SKM-1 (cell line): ENCODE measurements around the gene NEGR1.
A peak's percentile ranks its signal among the peaks of the same experiment; 100 is the strongest.

Source experiments
- DNase-seq: peaks from one replicate; lab custom pipeline; 2025; ENCODE audit not compliant: unreplicated experiment; lab: John Stamatoyannopoulos, UW

The NEGR1 gene

DNA sequence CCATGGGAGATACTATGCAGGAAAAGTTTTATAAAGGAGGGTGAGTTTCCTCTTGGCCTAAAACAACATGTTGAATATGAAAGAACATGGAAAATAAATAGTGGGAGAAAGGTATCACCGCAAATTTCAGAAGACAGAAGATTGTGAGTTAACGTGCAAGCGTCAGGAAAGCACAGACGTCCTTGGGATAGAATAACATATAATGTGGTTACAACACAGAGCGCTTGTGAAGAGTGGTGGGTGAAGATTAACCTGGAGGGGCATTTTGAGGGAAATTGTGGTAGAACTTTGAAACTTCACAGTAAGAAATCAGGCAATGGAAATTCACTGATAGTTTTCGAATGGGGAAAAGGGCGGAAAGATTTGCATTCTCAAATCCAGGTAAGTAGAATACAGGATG lies 47.3 kb downstream of the NEGR1 start:
- no peak for DNase-seq

DNA sequence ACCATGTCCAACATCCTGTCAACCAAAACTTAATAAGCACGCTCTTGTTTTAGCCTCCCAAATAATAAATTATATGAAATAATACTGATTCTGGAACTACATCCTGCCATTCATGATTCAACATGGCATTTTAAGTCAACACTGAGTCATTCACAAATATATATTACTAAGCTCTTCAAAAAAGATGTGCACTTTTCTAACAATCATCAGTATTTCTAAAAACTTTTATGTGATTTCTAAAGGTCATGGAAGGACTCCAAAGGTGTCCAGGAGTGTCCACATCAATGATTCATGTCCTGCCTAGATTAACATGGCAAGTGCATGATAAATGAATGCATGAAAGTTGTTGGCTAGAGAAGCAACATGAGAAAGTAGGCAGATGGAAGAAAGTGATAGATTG lies 51.6 kb downstream of the NEGR1 start:
- DNase-seq: no peak

DNA sequence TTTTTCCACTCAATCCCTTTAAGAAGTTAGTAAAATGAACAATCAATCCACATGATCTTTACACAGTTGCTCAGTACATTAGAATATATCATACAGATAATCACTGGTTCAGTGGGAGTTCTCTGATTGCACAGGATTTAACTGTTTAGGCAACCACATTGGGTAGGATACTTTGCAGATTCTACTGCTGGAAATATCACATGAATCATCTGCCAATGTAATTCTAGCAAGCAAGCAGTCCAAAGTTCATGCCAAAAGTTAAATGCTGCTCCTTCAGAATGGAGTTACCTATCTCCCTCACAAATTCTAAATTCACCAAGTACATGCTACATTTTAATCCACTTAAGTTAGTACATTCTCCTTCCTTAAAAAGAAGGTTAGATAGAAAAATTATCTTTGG lies 52.4 kb downstream of the NEGR1 start:
- DNase-seq: no peak

DNA sequence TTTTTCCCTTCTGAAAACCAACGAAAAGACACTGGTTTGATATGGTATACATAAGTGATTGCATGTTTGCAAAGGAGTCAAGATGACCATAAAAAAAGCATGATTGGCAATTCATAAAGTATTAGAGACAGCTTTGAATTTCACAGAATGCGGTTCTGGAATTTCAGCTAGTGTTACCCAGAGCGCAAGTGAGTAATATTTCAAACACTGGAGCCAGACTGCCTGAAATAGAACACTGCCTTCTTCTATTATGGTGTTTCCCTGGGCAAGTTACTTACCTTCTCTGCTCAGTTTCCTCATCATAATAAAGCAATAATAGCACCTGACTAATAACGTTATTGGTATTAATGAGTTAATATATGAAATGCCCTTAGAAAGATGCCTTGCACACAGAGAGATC lies 54.7 kb downstream of the NEGR1 start:
- no peak for DNase-seq

DNA sequence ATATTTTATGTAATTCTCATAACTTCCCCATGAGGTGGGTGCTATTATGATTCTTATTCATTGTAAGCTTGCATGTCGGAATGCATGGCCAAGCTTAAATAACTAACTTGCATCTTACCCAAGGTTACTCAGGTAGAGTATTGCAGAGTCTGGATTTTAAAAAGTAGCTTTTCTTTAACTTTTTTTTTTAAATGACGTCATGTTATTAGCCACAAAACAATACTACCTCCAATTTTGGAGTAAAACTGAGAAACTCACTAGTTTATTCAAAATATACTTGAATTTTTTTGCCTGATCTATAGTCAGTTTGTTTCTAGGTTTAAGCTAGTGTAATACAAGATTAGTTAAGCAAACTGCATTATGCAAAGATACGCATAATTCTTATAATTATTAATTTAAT lies 57.8 kb downstream of the NEGR1 start:
- no peak for DNase-seq

DNA sequence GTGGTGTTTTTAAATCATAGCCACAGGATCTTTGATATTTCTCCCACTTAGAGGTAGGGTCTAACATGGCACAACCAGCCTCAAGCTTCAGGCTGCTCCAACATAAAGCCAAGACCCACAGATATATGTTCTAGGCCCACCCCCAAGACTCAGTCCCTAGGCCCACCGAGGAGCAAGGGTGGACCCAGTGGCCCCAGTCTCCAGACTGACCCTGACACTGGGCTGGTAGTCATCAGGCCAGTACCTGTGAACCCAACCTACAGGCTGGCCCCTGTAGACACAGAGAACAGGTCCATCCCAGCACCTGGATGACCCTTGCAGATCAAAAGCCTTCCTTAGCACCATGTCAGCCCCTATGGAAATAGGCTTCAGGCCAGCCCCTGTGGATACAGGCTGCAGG lies 60.5 kb downstream of the NEGR1 start:
- no peak for DNase-seq

DNA sequence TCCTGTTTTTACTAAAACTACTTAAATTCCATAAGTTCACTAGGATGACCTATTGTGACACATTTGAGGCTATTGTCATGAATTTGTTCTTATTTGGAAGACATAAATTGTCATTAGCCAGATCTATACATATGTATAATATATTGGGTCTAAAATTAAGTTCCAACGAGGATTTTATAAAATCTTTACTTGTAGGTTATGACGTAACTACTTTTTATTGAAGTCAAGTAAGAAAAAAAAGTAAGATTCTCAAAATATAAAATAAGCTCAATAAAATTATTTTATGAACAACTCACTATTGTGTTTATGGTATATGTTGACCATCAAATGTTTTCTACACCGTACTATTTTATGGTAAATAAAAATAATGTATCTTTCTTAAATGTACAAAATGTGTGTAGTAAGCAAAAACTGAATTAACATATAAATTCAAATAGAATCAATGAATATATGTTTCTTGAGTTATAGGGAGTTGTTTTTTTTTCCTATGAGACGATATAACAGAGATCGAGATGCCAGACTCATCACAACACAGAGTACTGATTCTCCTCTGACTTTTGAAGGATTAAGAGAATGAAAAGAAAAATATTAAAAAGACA lies 64.1 kb downstream of the NEGR1 start:
- no peak for DNase-seq

DNA sequence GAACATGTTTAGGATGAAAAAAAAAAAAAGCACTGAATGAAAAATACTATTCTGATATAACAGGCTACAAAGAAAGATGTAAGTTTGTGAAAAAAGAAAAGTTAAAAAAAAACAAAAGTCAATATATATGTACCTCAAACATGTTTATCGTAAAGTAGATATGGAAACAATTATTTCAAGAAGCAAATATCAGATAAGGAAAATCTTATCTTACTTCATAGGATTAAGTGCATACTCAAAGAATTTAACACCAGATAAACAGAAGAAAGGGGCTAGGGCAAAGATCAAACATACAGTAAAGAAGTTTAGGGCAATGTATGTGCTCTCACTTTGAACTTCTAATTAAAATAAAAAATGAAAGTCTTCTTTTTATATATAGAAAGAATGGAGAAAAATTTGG lies 75.3 kb downstream of the NEGR1 start:
- DNase-seq: no peak

DNA sequence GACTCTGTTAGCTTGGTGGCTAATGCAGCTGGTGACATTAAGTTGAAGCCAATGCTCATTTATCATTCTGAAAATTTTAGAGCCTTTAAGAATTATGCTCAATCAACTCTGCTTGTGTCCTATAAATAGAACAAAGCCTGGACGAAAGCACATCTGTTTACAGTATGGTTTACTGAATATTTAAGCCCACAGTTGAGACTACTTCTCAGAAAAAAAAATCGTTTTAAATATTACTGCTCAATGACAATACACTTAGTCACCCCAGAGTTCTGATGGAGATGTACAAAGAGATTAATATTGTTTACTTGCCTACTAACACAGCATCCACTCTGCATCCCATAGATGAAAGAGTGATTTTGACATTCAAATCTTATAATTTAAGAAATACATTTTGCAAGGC lies 79.6 kb downstream of the NEGR1 start:
- no peak for DNase-seq

DNA sequence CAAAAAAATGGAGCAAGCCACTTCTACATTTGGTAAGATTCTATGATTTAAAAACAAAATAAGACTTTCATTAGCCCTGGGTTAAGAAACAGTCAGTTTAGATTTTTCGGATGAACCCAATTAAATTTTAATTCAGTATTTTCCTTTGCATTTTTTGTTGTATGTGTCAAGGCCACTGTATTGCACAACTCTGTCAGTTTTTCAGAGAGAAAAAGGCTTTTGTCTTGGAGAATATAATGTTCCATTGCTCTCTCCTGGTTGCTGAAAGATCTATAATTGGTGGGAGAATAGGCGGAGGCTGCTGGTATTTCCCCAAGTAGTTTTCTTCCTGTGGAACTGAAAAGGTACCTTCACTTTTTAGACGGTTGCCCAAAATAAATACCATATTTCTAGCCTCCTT lies 84.6 kb downstream of the NEGR1 start:
- no peak for DNase-seq

DNA sequence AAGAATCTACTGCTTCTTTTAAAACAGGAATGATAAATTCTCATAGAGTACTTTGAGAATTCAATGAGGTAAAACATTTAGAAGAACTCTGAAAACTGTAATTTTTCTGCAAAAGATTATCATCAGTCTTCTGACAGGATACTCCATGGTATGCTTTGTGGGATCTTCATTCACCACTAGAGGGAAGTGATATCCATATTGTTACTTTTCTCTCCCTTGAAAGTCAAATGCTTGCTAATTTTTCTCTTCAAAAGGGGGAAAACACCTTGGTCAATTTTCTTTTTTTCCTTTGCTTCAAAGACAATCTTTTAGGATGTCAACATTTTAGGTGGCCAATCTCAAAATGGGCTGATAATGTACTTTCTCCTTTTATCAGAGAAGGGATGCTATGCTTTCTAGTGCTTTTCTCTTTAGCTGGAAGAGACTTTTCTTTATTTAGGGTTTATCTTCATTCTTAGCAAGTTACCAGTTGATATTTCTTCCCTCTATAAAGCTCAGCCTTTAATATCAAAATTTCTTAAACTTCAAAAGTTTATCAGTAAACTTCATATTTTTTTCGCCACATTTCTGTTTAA lies 95.5 kb downstream of the NEGR1 start:
- peak; percentile 9 for DNase-seq

DNA sequence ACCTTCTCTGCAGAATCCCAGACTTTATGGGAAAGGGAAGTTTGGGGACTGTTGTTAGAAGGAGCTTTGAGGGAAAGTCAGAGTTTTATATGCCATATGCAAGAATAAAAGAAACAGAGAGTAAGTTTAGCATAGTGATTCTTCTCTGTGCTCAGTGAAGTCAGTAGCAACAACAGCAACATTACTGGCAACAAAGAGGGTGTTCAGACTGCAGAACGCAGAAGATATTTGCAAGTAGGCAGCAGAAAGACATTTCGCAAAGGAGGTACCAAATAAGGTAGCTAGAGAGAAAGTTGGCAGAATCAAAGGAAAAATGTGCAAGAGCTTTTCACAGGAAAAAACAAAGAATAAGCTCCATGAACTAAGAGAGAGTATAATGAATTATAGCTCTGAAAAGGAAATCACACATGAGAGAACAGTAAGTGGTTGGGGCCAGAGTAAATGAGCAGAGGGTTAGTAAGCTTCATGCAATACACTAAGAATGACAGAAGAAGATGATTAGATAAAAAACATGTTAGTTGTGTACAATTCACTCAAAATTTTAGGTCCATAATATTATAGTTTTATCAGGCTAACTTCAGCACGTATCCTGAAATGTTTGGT lies 98.1 kb downstream of the NEGR1 start:
- no peak for DNase-seq

DNA sequence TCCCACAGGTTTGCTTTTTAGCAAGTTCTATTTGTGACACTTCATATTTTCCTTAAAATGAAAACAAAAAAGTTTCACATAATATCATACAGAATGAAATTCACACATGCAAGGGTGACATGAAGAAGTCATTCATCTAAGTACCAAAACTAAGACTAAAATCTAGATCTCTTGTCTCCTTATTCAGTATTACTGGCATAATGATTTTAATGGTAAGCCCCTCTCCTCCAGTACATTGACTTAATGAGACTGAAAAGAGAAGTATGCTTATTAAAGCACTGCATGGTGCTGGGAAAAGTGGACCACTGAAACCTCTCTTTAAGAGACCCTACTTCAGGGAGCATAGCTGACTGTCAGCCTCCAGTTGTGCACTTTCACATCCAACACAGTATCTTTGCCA lies 99.5 kb downstream of the NEGR1 start:
- DNase-seq: no peak

DNA sequence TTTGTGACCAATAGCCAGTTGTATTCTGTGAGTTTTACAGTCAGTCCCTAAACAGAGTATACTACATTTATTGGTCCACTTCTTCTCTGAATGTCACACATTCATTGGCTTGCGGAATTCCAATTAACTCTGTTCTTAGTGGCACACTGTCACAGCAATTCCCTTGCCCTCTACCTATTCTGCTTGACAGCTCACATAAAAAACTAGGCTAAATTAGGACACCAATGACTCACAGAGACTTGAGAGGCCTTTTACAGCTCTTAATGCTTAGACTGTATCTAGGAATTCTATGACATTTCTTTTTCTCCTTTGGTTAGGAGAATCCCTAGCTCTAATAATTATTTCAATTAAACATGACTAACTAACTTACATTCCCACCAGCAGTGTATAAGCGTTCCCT lies 104.1 kb downstream of the NEGR1 start:
- DNase-seq: no peak

DNA sequence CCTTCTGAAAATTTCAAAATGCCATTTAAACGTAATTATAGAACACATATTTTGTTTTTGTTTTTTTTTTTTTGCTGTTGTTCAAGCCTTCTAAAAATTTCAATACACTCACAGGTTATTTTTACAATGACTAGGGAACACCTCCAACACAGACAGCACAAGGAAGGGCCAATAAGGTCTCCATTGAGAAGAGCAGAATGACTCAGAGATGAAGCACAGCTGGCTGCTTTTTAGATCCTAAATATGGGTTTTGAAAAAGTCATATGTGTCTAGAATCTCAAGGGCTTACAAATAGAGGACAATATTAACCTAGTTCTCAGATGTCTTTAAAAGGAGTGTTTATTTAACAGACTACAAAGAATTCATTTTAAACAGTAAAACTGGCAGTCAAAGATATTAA lies 104.6 kb downstream of the NEGR1 start:
- no peak for DNase-seq

DNA sequence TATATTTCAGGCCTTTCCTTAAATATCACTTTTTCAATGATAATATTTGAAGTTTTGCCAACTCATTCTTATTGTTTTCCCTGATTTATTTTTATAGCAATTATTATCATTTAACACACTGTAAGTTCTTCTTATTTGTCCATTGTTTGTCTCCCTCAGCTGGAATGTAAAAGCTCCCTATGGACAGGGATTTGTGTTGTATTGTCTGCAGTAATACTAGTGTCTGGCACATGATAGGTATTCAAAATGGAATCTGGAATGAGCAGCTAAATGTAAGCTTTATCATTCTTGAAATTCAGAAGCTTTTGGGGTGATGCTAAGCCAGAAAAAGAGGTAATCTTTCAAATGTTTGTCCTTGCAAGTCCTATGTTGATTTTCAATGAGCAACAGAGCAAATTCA lies 112.1 kb downstream of the NEGR1 start:
- no peak for DNase-seq

DNA sequence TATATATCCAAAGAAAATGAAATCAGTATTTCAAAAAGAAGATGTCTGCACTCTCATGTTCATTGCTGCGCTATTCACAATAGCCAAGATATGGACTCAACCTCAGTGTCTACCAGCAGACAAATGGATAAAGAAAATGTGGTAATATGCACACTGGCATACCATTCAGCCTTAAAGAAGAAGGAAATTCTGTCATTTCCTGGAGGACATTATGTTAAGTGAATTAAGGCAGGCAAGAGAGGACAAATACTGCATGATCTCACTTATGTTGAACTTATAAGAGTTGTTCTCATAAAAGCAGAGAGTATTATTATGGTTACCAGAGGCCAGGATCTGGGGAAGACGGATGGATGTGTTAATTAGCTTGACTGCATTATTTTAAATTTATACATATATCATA lies 115.9 kb downstream of the NEGR1 start:
- DNase-seq: no peak

DNA sequence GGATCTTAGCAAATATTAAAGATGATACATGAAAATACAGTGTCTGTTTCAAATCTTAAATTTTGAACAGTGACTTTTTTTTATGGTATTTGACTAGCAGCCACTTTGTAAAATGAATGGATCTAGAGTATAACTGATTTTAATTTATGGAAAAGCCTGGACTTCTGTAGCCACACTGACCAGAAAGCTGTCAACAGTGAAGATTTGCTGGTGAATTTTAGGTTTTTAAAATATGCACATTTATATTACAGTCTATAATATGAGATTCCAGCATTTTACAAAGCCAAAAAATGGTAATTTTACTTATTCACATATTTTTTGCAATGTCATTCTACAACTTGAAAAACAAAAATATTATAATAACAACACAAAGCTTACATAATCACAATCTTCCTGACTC lies 131.8 kb downstream of the NEGR1 start:
- no peak for DNase-seq

DNA sequence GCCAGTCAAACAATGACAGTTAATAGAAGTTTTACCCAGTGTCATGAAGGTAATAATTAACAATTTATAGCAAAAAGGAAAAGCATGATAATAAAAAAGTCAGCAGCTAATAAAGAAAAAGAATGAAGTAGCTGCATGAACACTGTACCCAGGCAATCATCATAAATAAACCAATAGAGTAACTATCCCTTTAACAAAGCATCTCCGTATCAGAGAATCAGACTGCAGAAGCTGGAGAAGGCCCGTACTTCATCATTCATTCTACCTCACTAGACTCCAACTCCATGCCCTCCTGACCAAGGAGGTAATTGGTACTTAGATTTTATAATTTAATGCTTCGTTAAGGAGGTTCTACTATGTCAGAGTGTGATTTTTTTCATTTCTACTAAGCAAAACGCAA lies 140.5 kb downstream of the NEGR1 start:
- DNase-seq: no peak

DNA sequence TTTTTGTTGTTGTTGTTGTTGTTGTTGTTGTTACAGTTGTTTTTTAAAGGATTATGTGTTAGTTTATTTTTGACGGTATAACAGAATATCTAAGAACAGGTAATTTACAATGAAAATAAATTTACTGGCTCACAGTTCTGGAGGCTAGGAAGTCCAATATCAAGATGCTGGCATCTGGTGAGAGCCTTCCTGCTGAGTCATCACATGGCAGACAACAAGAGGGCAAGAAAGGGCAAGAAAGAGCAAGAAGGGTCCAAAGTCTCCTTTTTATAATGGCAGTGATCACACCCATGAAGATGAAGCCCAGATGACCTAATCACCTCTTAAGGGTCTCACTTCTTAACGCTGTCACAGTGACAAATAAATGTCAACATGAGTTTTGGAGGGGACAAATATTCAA lies 142.1 kb downstream of the NEGR1 start:
- no peak for DNase-seq

DNA sequence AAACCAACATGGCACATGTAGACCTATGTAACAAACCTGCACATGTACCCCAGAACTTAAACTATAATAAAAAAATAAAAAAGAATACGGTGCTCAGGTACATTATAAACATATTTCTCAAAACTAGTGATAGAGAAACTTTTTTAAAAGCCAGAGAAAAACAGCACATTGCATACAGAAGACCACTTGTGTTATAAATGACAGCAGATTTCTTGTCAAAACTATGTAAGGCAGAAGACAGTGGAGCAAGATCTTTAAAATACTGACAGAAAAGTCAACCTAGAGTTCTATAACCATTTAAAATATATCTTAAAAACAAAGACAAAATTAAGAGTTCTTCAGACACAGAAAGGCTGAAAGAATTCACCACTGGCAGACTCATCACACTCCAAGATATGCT lies 144.7 kb downstream of the NEGR1 start:
- DNase-seq: no peak

DNA sequence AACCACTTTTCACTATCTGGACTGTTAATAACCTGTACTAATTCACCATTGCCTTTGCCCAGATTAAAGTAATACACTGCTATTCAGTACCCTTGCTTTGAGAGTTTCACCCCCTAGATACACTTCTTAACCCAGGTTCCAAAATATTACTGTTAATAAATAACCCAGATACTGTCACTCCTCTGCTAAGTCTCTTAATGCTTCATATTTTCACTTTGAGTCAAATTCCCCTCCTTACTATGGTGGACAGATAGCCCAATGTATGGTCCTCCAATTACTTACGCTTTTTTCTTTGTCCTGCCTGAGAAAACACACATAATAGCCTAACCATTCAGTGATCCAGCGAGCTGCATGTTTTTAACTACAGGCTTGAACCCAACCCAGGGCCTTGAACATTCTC lies 152.5 kb downstream of the NEGR1 start:
- no peak for DNase-seq
